A549 treated with DMSO at 1 μM for 4 hours (cell line): ENCODE data around the gene NCK1. TPM values are rescaled to one million over a fixed set of nuclear protein-coding genes. Genes with fewer than 3 reads are reported as not detected.

Experiments
- total RNA-seq: library from RNA; stranded (reverse); fragments of 200-300 nt; extraction: Qiagen RNA extraction; gene quantifications from 5 replicates; pipeline ENCODE4 v1.2.3, GENCODE V29; 2022; ENCODE audit warnings: low read depth

The NCK1 gene
- total RNA-seq = 24.4 to 30.8 TPM (median 27.7 TPM) in 5 replicates

DNA sequence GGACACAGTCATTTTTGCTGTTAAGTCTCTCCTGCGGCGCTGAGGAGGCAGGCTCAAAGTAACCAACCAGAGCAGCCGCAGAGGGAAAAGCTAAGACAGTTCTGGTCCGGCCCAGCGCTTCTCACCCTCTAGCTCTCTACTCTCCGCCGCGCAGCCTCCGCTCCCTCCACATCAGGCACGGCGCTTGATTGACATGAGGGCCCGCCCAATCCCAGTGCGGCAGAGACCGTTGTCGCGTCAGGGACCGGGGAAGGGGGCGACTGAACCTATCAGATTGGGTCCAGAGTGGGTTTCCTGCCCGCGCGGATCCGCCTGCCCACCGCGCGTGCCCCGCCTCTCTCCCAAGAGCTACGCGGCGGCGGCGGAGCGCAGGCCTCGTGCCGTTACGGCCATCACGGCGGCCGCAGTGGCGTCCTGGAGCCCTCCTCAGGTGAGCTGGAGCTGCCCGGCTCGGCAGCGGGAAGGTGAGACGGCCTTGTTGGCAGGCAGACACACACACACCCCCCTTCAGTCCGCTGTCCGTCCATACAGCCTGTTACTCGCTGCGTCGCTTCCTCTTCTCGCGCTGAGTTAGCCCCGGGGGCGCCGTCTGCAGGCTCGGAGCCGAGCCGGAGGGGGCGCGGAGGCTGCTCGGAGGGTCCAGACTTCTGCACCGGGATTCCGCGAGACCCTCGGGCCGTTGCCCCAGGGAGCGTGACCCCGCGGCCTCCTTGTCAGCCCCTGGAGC is at the start of gene NCK1:
NCK1 (plus strand) TSS at position 319 of the 727 bp plus-strand sequence. CDS start 65,794 bp downstream, outside the sequence.

DNA sequence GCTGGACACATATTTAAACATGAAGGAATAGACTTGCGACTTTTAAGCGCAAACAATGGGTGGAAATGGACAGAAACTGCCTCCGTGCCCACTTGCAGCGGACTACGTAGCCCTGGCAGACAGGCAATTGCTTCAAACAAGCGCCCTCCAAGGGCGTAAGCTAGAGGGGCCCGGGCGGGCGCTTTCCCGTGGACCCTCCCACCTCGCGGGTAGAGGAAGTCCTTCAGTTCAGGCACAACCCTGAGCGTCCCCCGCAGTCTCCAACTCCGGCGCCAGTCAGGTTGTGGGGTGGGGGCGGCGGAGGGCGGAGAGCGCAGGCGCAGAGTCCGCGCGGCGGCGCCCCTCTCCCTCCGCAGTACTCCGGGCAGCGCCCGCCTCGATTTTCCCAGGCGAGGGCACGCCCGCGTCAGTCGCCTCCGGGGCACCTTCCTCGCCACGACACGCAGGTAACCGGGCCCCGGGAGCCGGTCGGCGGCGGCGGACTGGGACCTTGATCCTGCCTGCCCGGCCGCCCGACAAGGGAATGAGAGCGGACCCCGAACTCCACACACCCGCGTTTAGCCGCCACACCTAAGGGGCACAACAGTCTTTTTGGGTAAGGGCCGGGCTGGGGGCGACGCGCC is 43.1 kb upstream of the NCK1 start, which contains the start of gene SLC35G2:
SLC35G2 (plus strand) TSS at position 358 of the 623 bp plus-strand sequence. CDS start 35,335 bp downstream, outside the sequence.

DNA sequence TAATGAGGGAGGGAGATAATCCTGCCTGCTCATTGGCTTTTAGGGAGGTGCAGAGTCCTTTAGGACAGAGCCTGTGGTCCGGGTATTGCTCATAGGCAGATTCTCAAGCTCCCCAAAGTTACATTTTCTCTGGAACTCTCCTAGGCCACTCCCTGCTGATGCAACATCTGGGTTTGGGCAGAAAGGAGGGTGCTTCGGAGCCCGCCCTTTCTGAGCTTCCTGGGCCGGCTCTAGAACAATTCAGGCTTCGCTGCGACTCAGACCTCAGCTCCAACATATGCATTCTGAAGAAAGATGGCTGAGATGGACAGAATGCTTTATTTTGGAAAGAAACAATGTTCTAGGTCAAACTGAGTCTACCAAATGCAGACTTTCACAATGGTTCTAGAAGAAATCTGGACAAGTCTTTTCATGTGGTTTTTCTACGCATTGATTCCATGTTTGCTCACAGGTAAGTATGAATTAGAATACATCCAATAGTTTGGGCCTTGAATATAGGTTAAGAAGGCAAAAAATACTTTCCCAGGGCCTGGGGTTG is 95.8 kb downstream of the NCK1 start, which contains the start of gene IL20RB:
IL20RB (plus strand) TSS at position 233 of the 538 bp plus-strand sequence; CDS start at position 364, 131 bp downstream.

Other genes starting within 250 kb of the NCK1 start
- gene STAG1, start 109.8 kb upstream of the NCK1 start, total RNA-seq = 8.7 to 12.0 TPM (median 10.5 TPM) in 5 replicates
- gene SLC35G2, start 43.1 kb upstream of the NCK1 start, total RNA-seq = 21.9 to 34.5 TPM (median 29.8 TPM) in 5 replicates
- gene IL20RB, start 95.8 kb downstream of the NCK1 start, total RNA-seq = 0.77 to 1.2 TPM (median 0.84 TPM) in 5 replicates